OCI-LY7 (cell line): ENCODE data around the gene CNKSR3. TPM values are rescaled to one million over a fixed set of nuclear protein-coding genes. Genes with fewer than 3 reads are reported as not detected.

Source experiments
- BruUV-seq: library from RNA; stranded (reverse); fragments of 400-500 nt; replicated peaks from 2 replicates; lab custom pipeline; 2021; lab: Mats Ljungman, UMichigan
- CTCF ChIA-PET: fragments of 300-600 bp; sonication (Branson Sonifier 250); formaldehyde crosslinking; loops from one replicate; lab custom pipeline; 2022; ENCODE audit warnings: antibody characterized with exemption; ENCODE audit not compliant: unreplicated experiment; lab: Charles Lee
- POLR2A ChIA-PET: fragments of 300-600 bp; sonication (Branson Sonifier 250); formaldehyde crosslinking; loops from one replicate; lab custom pipeline; 2022; ENCODE audit warnings: antibody characterized with exemption; lab: Charles Lee
- DNase-seq: peaks from one replicate; pipeline ENCODE4 v3.0.0-alpha.2; 2015; ENCODE audit warnings: low spot score
- H2AFZ ChIP-seq: fragments of 200-600 bp; sonication (generic), shearing (Covaris generic); 2 replicates; pipeline ENCODE4 v1.6.1; 2014; ENCODE audit warnings: mild to moderate bottlenecking, antibody characterized with exemption, low read length, moderate library complexity
- H3K27ac ChIP-seq: fragments of 200-600 bp; sonication (generic); 2 replicates; pipeline ENCODE4 v1.5.1; 2014; ENCODE audit warnings: mixed run types, low read depth, mild to moderate bottlenecking, moderate library complexity, low read length, inconsistent platforms; ENCODE audit not compliant: poor library complexity, severe bottlenecking
- H3K36me3 ChIP-seq: fragments of 200-600 bp; sonication (generic); 2 replicates; pipeline ENCODE4 v1.6.1; 2014; ENCODE audit warnings: mild to moderate bottlenecking, antibody characterized with exemption, low read length, moderate library complexity, mixed read lengths; ENCODE audit not compliant: insufficient read depth
- H3K4me1 ChIP-seq: fragments of 200-600 bp; sonication (generic); 2 replicates; pipeline ENCODE4 v1.5.1; 2014; ENCODE audit warnings: mild to moderate bottlenecking, low read length; ENCODE audit not compliant: insufficient read depth, poor library complexity, severe bottlenecking
- H3K4me2 ChIP-seq: fragments of 200-600 bp; sonication (generic); 2 replicates; pipeline ENCODE4 v1.6.1; 2014; ENCODE audit warnings: mild to moderate bottlenecking, low read length
- H3K4me3 ChIP-seq: fragments of 200-600 bp; sonication (generic); 2 replicates; pipeline ENCODE4 v1.5.1; 2014; ENCODE audit warnings: mild to moderate bottlenecking, low read depth, low read length; ENCODE audit not compliant: poor library complexity, severe bottlenecking
- H3K79me2 ChIP-seq: fragments of 200-600 bp; sonication (generic); 2 replicates; pipeline ENCODE4 v1.6.1; 2016; ENCODE audit warnings: low read depth, mild to moderate bottlenecking, low read length, moderate library complexity, mixed read lengths; ENCODE audit not compliant: insufficient read depth
- H3K9me2 ChIP-seq: fragments of 200-600 bp; sonication (generic); 2 replicates; pipeline ENCODE4 v1.6.1; 2016; ENCODE audit warnings: mild to moderate bottlenecking, low read length, mixed read lengths; ENCODE audit not compliant: insufficient read depth
- H3K9me3 ChIP-seq: fragments of 200-600 bp; sonication (generic); 2 replicates; pipeline ENCODE4 v1.6.1; 2014; ENCODE audit warnings: mild to moderate bottlenecking, mixed run types, low read length, mixed read lengths
- H4K20me1 ChIP-seq: fragments of 200-600 bp; sonication (generic); 2 replicates; pipeline ENCODE4 v1.6.1; 2014; ENCODE audit warnings: mild to moderate bottlenecking, antibody characterized with exemption, low read length, moderate library complexity, mixed read lengths; ENCODE audit not compliant: insufficient read depth
- EZH2phosphoT487 ChIP-seq: fragments of 200-600 bp; sonication (generic); IDR thresholded peaks from 2 replicates; pipeline ENCODE4 v1.6.1; 2018; ENCODE audit warnings: low read depth, borderline replicate concordance, mild to moderate bottlenecking, mixed run types, antibody characterized with exemption, low read length, moderate library complexity, mixed read lengths
- intact Hi-C: fragments of 100-400 bp; cut with micrococcal nuclease; formaldehyde crosslinking; loops from one replicate; pipeline ENCODE4 v1.10.0; 2022; ENCODE audit not compliant: unreplicated experiment
- total RNA-seq, 2 experiments: library from RNA; depleted of rRNA in 1 of 2; stranded (reverse); fragments of >200 nt in 1 of 2; shearing (Covaris generic) in 1 of 2; gene quantifications; 2 replicates each; pipeline ENCODE4 v1.2.3, GENCODE V29; 2014 to 2022
- TF ChIP-seq, protein P1 (sequence below): fragments of 200-600 bp; sonication (generic); conservative IDR thresholded peaks from 2 replicates; pipeline ENCODE4 v1.5.1; 2014; ENCODE audit warnings: mild to moderate bottlenecking, antibody characterized with exemption, low read length, moderate library complexity, mixed read lengths

CNKSR3 gene
- total RNA-seq, 2 experiments from 2014 or later: not detected

DNA sequence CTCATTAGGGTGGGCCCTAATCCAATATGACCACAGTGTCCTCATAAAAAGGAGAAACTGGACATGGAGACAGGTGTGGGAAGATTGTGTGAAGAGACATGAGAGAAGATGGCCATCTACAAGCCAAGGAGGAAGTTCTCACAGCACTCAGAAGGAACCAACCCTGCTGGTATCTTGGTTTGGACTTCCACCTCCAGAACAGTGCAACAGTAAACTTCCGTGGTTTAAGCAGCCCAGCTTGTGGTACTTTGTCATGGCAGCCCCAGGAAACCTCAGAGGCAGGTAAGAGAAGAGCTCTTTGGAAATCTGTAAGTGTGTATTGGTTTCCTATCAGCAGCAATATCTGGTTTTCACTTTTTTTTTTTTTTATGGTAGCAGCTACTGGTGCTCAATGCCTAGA lies 16.5 kb upstream of the CNKSR3 start:
- intact Hi-C loops: no loop called here
- no peaks in the 10 kb centered on the region for H3K4me1 ChIP-seq
- H3K36me3 ChIP-seq: no peaks in the 10 kb centered on the region
- BruUV-seq: no TSS peak
- ChIA-PET POLR2A (interaction anchor here (0.6 to 1.1 kb wide), 3 partner anchors 12 to 583 kb away, joined by 3 to 4 read pairs (median 4); no protein-coding TSS in a partner anchor), CTCF (no interaction called here)
- no peak overlapping the region for H3K4me2 ChIP-seq
- H3K4me3 ChIP-seq: no peak overlapping the region
- H3K9me3 ChIP-seq: no peaks in the 10 kb centered on the region
- no peak for DNase-seq
- H3K27ac ChIP-seq: no peak overlapping the region
- no peaks in the 10 kb centered on the region for H4K20me1 ChIP-seq
- TF ChIP-seq, protein P1, sequence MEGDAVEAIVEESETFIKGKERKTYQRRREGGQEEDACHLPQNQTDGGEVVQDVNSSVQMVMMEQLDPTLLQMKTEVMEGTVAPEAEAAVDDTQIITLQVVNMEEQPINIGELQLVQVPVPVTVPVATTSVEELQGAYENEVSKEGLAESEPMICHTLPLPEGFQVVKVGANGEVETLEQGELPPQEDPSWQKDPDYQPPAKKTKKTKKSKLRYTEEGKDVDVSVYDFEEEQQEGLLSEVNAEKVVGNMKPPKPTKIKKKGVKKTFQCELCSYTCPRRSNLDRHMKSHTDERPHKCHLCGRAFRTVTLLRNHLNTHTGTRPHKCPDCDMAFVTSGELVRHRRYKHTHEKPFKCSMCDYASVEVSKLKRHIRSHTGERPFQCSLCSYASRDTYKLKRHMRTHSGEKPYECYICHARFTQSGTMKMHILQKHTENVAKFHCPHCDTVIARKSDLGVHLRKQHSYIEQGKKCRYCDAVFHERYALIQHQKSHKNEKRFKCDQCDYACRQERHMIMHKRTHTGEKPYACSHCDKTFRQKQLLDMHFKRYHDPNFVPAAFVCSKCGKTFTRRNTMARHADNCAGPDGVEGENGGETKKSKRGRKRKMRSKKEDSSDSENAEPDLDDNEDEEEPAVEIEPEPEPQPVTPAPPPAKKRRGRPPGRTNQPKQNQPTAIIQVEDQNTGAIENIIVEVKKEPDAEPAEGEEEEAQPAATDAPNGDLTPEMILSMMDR: no peak
- H2AFZ ChIP-seq: no peak overlapping the region
- H3K79me2 ChIP-seq: no peaks in the 10 kb centered on the region
- H3K9me2 ChIP-seq: no peaks in the 10 kb centered on the region

DNA sequence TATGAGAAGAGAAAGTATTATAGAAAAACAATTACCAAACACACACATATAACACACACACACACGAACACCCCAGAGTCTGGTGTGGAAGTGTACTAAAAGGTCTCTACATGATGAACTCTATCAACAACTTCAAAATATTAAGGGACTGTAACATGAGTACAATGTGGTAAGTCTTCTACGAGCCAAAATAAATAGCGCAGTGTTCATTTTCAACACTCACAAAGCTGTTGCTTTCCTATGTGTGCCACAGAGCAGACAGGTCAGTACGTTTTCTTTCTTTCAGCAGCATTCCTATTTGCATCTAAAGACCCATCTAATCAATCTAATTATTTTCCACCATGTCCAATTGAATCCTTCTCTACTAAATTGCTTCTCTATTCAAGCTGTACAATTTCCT lies 12.1 kb upstream of the CNKSR3 start:
- DNase-seq: no peak
- BruUV-seq: no TSS peak
- POLR2A ChIA-PET: interaction anchor here (1.1 kb wide), 1 partner anchor 10 kb away, joined by 3 read pairs; no protein-coding TSS in a partner anchor
- Histone ChIP-seq H3K4me3 (no peak overlapping the region), H3K4me2 (no peak overlapping the region), H3K27ac (no peak overlapping the region), H4K20me1 (no peaks in the 10 kb centered on the region), H3K36me3 (no peaks in the 10 kb centered on the region), H2AFZ (no peak overlapping the region), H3K79me2 (no peaks in the 10 kb centered on the region), H3K4me1 (no peaks in the 10 kb centered on the region), H3K9me2 (no peaks in the 10 kb centered on the region), H3K9me3 (no peaks in the 10 kb centered on the region)
- intact Hi-C loops: no loop called here
- CTCF ChIA-PET: no interaction called here
- TF ChIP-seq, protein P1: no peak
- no peak for TF ChIP-seq EZH2phosphoT487

GRCh38 chr6:154521412-154521811 lies 10.9 kb upstream of the CNKSR3 start:
- H3K36me3 ChIP-seq: no peaks in the 10 kb centered on the region
- CTCF ChIA-PET: no interaction called here
- no peak overlapping the region for H3K4me2 ChIP-seq
- no TSS peak for BruUV-seq
- POLR2A ChIA-PET: interaction anchor here (0.7 kb wide), 1 partner anchor 53 kb away, joined by 3 read pairs; no protein-coding TSS in a partner anchor
- DNase-seq: no peak
- H4K20me1 ChIP-seq: no peaks in the 10 kb centered on the region
- no peaks in the 10 kb centered on the region for H3K9me2 ChIP-seq
- TF ChIP-seq, protein P1: no peak
- TF ChIP-seq EZH2phosphoT487: no peak
- H3K9me3 ChIP-seq: no peaks in the 10 kb centered on the region
- no peak overlapping the region for H3K27ac ChIP-seq
- H3K4me3 ChIP-seq: no peak overlapping the region
- H3K79me2 ChIP-seq: no peaks in the 10 kb centered on the region
- H2AFZ ChIP-seq: no peak overlapping the region
- intact Hi-C loops: no loop called here
- no peaks in the 10 kb centered on the region for H3K4me1 ChIP-seq
